NCI-H510A (cell line): ENCODE data around the gene CAPN13.

Experiments used
- DNase-seq: peaks from one replicate; lab custom pipeline; 2025; lab: John Stamatoyannopoulos, UW

The CAPN13 gene

GRCh38 chr2:30683236-30683956 is 123.8 kb downstream of the CAPN13 start:
- no peak for DNase-seq

- DNase-seq, result no peak
These were observed 126.2 kb downstream of the CAPN13 start for GRCh38 chr2:30681022-30681421.

- no peak for DNase-seq
These were observed 127.1 kb downstream of the CAPN13 start for GRCh38 chr2:30680121-30680520.

- no peak for DNase-seq
These were observed 127.7 kb downstream of the CAPN13 start for GRCh38 chr2:30679426-30680088.

GRCh38 chr2:30678410-30679137 is 128.7 kb downstream of the CAPN13 start:
- no peak for DNase-seq

GRCh38 chr2:30677861-30678385 is 129.3 kb downstream of the CAPN13 start:
- DNase-seq, result no peak

GRCh38 chr2:30677231-30677630 is 130.0 kb downstream of the CAPN13 start:
- DNase-seq, result no peak

GRCh38 chr2:30675758-30676157 is 131.5 kb downstream of the CAPN13 start:
- no peak for DNase-seq

- no peak for DNase-seq
These were observed 134.1 kb downstream of the CAPN13 start for GRCh38 chr2:30673127-30673526.
